Globus pallidus (tissue), 1 donor: ENCODE measurements around the gene PRR20G.

ENCODE experiments used
- DNase-seq: peaks from one replicate; pipeline ENCODE4 v3.0.0-alpha.2; 2015; ENCODE audit warnings: low spot score

PRR20G gene

GRCh38 chr3:127263586-127264231 is 24.1 kb downstream of the PRR20G start:
- DNase-seq, result no peak

- no peak for DNase-seq
Observed at GRCh38 chr3:127263037-127263436, 24.8 kb downstream of the PRR20G start.

GRCh38 chr3:127262533-127262932 is 25.3 kb downstream of the PRR20G start:
- no peak for DNase-seq

GRCh38 chr3:127261925-127262324 is 25.9 kb downstream of the PRR20G start:
- DNase-seq, result no peak

GRCh38 chr3:127260826-127261555 is 26.9 kb downstream of the PRR20G start:
- no peak for DNase-seq

GRCh38 chr3:127260416-127260815 is 27.4 kb downstream of the PRR20G start:
- DNase-seq, result no peak

- no peak for DNase-seq
Observed at GRCh38 chr3:127259882-127260281, 28.0 kb downstream of the PRR20G start.

- DNase-seq, result no peak
Observed at GRCh38 chr3:127258733-127259132, 29.1 kb downstream of the PRR20G start.

GRCh38 chr3:127257351-127257750 is 30.5 kb downstream of the PRR20G start:
- DNase-seq, result no peak

GRCh38 chr3:127256733-127257271 is 31.0 kb downstream of the PRR20G start:
- no peak for DNase-seq

GRCh38 chr3:127256138-127256537 is 31.7 kb downstream of the PRR20G start:
- no peak for DNase-seq

GRCh38 chr3:127255516-127255915 is 32.3 kb downstream of the PRR20G start:
- no peak for DNase-seq

GRCh38 chr3:127254730-127255129 is 33.1 kb downstream of the PRR20G start:
- no peak for DNase-seq

- no peak for DNase-seq
Observed at GRCh38 chr3:127254033-127254644, 33.7 kb downstream of the PRR20G start.

- no peak for DNase-seq
Observed at GRCh38 chr3:127253491-127253890, 34.4 kb downstream of the PRR20G start.

GRCh38 chr3:127252446-127252845 is 35.4 kb downstream of the PRR20G start:
- DNase-seq, result no peak

GRCh38 chr3:127250032-127250431 is 37.8 kb downstream of the PRR20G start:
- no peak for DNase-seq

- no peak for DNase-seq
Observed at GRCh38 chr3:127247292-127247691, 40.6 kb downstream of the PRR20G start.

- DNase-seq, result no peak
Observed at GRCh38 chr3:127238602-127239001, 49.2 kb downstream of the PRR20G start.

GRCh38 chr3:127237835-127238234 is 50.0 kb downstream of the PRR20G start:
- DNase-seq, result no peak

- no peak for DNase-seq
Observed at GRCh38 chr3:127235706-127236105, 52.1 kb downstream of the PRR20G start.

GRCh38 chr3:127234778-127235177 is 53.1 kb downstream of the PRR20G start:
- no peak for DNase-seq
